WI38 (cell line): ENCODE measurements around the gene AHRR.

Experiments used
- H3K4me3 ChIP-seq: 2 replicates; pipeline ENCODE4 v1.5.1; 2011; ENCODE audit warnings: low read depth, mild to moderate bottlenecking, control low read depth, low read length
- CTCF ChIP-seq: IDR thresholded peaks from 2 replicates; pipeline ENCODE4 v1.5.1; 2012; ENCODE audit warnings: low read depth, mild to moderate bottlenecking, control low read depth, low read length

The AHRR gene

GRCh38 chr5:355958-356357 is 34.4 kb downstream of the AHRR start:
- no peak for TF ChIP-seq CTCF
- no peak overlapping the region for H3K4me3 ChIP-seq

- TF ChIP-seq CTCF, result no peak
- no peak overlapping the region for H3K4me3 ChIP-seq
These were observed 37.9 kb downstream of the AHRR start for GRCh38 chr5:359301-359897.

- no peak for TF ChIP-seq CTCF
- H3K4me3 ChIP-seq, result no peak overlapping the region
These were observed 38.9 kb downstream of the AHRR start for GRCh38 chr5:360257-361027.

- H3K4me3 ChIP-seq, result no peak overlapping the region
- TF ChIP-seq CTCF, result no peak
These were observed 40.7 kb downstream of the AHRR start for GRCh38 chr5:362189-362588.

- no peak overlapping the region for H3K4me3 ChIP-seq
- no peak for TF ChIP-seq CTCF
These were observed 41.7 kb downstream of the AHRR start for GRCh38 chr5:362978-363765.

GRCh38 chr5:364497-364896 is 43.0 kb downstream of the AHRR start:
- H3K4me3 ChIP-seq, result no peak overlapping the region
- TF ChIP-seq CTCF, result no peak
